ENCODE results near the gene IARS1.

Gene IARS1

GRCh38 chr9:92313624-92314012 is 20.1 kb upstream of the IARS1 start:
- H3K9me3 ChIP-seq (ENCODE audit: control insufficient read depth, insufficient read depth, low read length): no peaks in the 10 kb centered on the region
- H3F3A ChIP-seq (ENCODE audit: control insufficient read depth, insufficient read depth): peaks cover 6% of the 10 kb centered on the region; the same call in 1 of the 2 replicates
- H3K4me2 ChIP-seq (ENCODE audit: low read length): peak overlapping the region; percentile 26
- H3K27me3 ChIP-seq (ENCODE audit: control insufficient read depth, low read length): no peaks in the 10 kb centered on the region
- TF ChIP-seq EZH2phosphoT487 (IDR thresholded peaks at IDR 0.05; ENCODE audit: borderline replicate concordance, low read length): no peak
- no peak for TF ChIP-seq CTCF (IDR thresholded peaks at IDR 0.05; ENCODE audit: low read depth, low read length, poor library complexity, severe bottlenecking)
- peaks cover 6% of the 10 kb centered on the region; the same call in 1 of the 2 replicates for H4K20me1 ChIP-seq (ENCODE audit: control insufficient read depth, insufficient read depth, low read depth, low read length)
- H3K79me2 ChIP-seq (ENCODE audit: control insufficient read depth, low read length): peaks cover 48% of the 10 kb centered on the region
- peaks cover 14% of the 10 kb centered on the region for H3K4me1 ChIP-seq (ENCODE audit: control insufficient read depth, low read length)
- H3K4me3 ChIP-seq (ENCODE audit: low read length): 0 out of 2 replicates have a peak overlapping the region, but pooled peaks have one; percentile 13
- H3K9me2 ChIP-seq (replicated peaks; ENCODE audit: control insufficient read depth, low read length): no peaks in the 10 kb centered on the region
- H3K27ac ChIP-seq (ENCODE audit: low read depth, low read length): no peak overlapping the region
- H3K36me3 ChIP-seq (ENCODE audit: control insufficient read depth, low read length): peaks cover 89% of the 10 kb centered on the region

GRCh38 chr9:92312887-92313623 is 19.6 kb upstream of the IARS1 start:
- H3K36me3 ChIP-seq (ENCODE audit: control insufficient read depth, low read length): peaks cover 89% of the 10 kb centered on the region
- H3K4me3 ChIP-seq (ENCODE audit: low read length): no peak overlapping the region
- H3K9me2 ChIP-seq (replicated peaks; ENCODE audit: control insufficient read depth, low read length): no peaks in the 10 kb centered on the region
- H3K79me2 ChIP-seq (ENCODE audit: control insufficient read depth, low read length): peaks cover 48% of the 10 kb centered on the region
- H4K20me1 ChIP-seq (ENCODE audit: control insufficient read depth, insufficient read depth, low read depth, low read length): peaks cover 6% of the 10 kb centered on the region; the same call in 1 of the 2 replicates
- H3K4me2 ChIP-seq (ENCODE audit: low read length): peak overlapping the region; percentile 26
- H3K27me3 ChIP-seq (ENCODE audit: control insufficient read depth, low read length): no peaks in the 10 kb centered on the region
- no peaks in the 10 kb centered on the region for H3K9me3 ChIP-seq (ENCODE audit: control insufficient read depth, insufficient read depth, low read length)
- TF ChIP-seq CTCF (IDR thresholded peaks at IDR 0.05; ENCODE audit: low read depth, low read length, poor library complexity, severe bottlenecking): no peak
- no peak for TF ChIP-seq EZH2phosphoT487 (IDR thresholded peaks at IDR 0.05; ENCODE audit: borderline replicate concordance, low read length)
- H3K4me1 ChIP-seq (ENCODE audit: control insufficient read depth, low read length): peaks cover 14% of the 10 kb centered on the region
- H3F3A ChIP-seq (ENCODE audit: control insufficient read depth, insufficient read depth): peaks cover 6% of the 10 kb centered on the region; the same call in 1 of the 2 replicates
- H3K27ac ChIP-seq (ENCODE audit: low read depth, low read length): no peak overlapping the region

- H3K9me3 ChIP-seq (ENCODE audit: control insufficient read depth, insufficient read depth, low read length): no peaks in the 10 kb centered on the region
- peaks cover 43% of the 10 kb centered on the region for H3K79me2 ChIP-seq (ENCODE audit: control insufficient read depth, low read length)
- H3F3A ChIP-seq (ENCODE audit: control insufficient read depth, insufficient read depth): no peaks in the 10 kb centered on the region
- no peak overlapping the region for H3K4me2 ChIP-seq (ENCODE audit: low read length)
- H3K4me1 ChIP-seq (ENCODE audit: control insufficient read depth, low read length): peaks cover 14% of the 10 kb centered on the region
- peaks cover 92% of the 10 kb centered on the region for H3K36me3 ChIP-seq (ENCODE audit: control insufficient read depth, low read length)
- no peak overlapping the region for H3K4me3 ChIP-seq (ENCODE audit: low read length)
- no peak overlapping the region for H3K27ac ChIP-seq (ENCODE audit: low read depth, low read length)
- no peak for TF ChIP-seq CTCF (IDR thresholded peaks at IDR 0.05; ENCODE audit: low read depth, low read length, poor library complexity, severe bottlenecking)
- TF ChIP-seq EZH2phosphoT487 (IDR thresholded peaks at IDR 0.05; ENCODE audit: borderline replicate concordance, low read length): no peak
- peaks cover 6% of the 10 kb centered on the region; the same call in 1 of the 2 replicates for H4K20me1 ChIP-seq (ENCODE audit: control insufficient read depth, insufficient read depth, low read depth, low read length)
- H3K27me3 ChIP-seq (ENCODE audit: control insufficient read depth, low read length): no peaks in the 10 kb centered on the region
- no peaks in the 10 kb centered on the region for H3K9me2 ChIP-seq (replicated peaks; ENCODE audit: control insufficient read depth, low read length)
These were observed 17.1 kb upstream of the IARS1 start for GRCh38 chr9:92310562-92310961.

Data from DOHH2 (cell line).